Astrocyte (in vitro differentiated cells and primary cell): ENCODE measurements around the gene AKR1C4. TPM values are rescaled to one million over a fixed set of nuclear protein-coding genes. Genes with fewer than 3 reads are reported as not detected.

ENCODE experiments used
- DNase-seq: peaks from one replicate; pipeline ENCODE4 v3.0.0-alpha.2; 2010; ENCODE audit warnings: low read depth
- FAIRE-seq: peaks from 2 replicates; lab custom pipeline; 2011; peaks lifted over from hg19 to GRCh38; lab: Jason Lieb, UNC
- H2AFZ ChIP-seq: 2 replicates; pipeline ENCODE4 v1.6.0; 2012; ENCODE audit warnings: low read depth, low read length, inconsistent platforms
- H3K27ac ChIP-seq: 2 replicates; pipeline ENCODE4 v1.5.1; 2011; ENCODE audit warnings: low read depth, low read length, inconsistent platforms
- H3K27me3 ChIP-seq: 2 replicates; pipeline ENCODE4 v1.6.0; 2011; ENCODE audit warnings: low read length, inconsistent platforms; ENCODE audit not compliant: insufficient read depth
- H3K36me3 ChIP-seq: 2 replicates; pipeline ENCODE4 v1.5.1; 2011; ENCODE audit warnings: low read length, inconsistent platforms; ENCODE audit not compliant: insufficient read depth
- H3K4me1 ChIP-seq: 2 replicates; pipeline ENCODE4 v1.5.1; 2011; ENCODE audit warnings: low read length, inconsistent platforms; ENCODE audit not compliant: insufficient read depth
- H3K4me2 ChIP-seq: 2 replicates; pipeline ENCODE4 v1.6.0; 2012; ENCODE audit warnings: low read length, inconsistent platforms
- H3K4me3 ChIP-seq: 2 replicates; pipeline ENCODE4 v1.5.1; 2011; ENCODE audit warnings: low read depth, mild to moderate bottlenecking, low read length, inconsistent platforms; ENCODE audit not compliant: insufficient read depth
- H3K79me2 ChIP-seq: 2 replicates; pipeline ENCODE4 v1.6.0; 2012; ENCODE audit warnings: mild to moderate bottlenecking, low read length, inconsistent platforms; ENCODE audit not compliant: insufficient read depth
- H3K9ac ChIP-seq: 2 replicates; pipeline ENCODE4 v1.6.0; 2012; ENCODE audit warnings: mild to moderate bottlenecking, low read length, inconsistent platforms
- H3K9me3 ChIP-seq: 2 replicates; pipeline ENCODE4 v1.5.1; 2012; ENCODE audit warnings: low read depth, mild to moderate bottlenecking, low read length, inconsistent platforms; ENCODE audit not compliant: insufficient read depth
- H4K20me1 ChIP-seq: 2 replicates; pipeline ENCODE4 v1.6.0; 2012; ENCODE audit warnings: low read length, inconsistent platforms; ENCODE audit not compliant: insufficient read depth
- H3K27ac Mint-ChIP-seq: one replicate; pipeline ENCODE4 v1.8.0; 2021; ENCODE audit warnings: mild to moderate bottlenecking, mixed read lengths; ENCODE audit not compliant: unreplicated experiment
- H3K27me3 Mint-ChIP-seq: one replicate; pipeline ENCODE4 v1.8.0; 2021; ENCODE audit warnings: low read depth, mixed read lengths; ENCODE audit not compliant: unreplicated experiment
- H3K36me3 Mint-ChIP-seq: one replicate; pipeline ENCODE4 v1.8.0; 2021; ENCODE audit warnings: low read depth, mixed read lengths; ENCODE audit not compliant: unreplicated experiment
- H3K4me1 Mint-ChIP-seq: one replicate; pipeline ENCODE4 v1.8.0; 2021; ENCODE audit warnings: low read depth, mixed read lengths; ENCODE audit not compliant: unreplicated experiment
- H3K4me3 Mint-ChIP-seq: one replicate; pipeline ENCODE4 v1.8.0; 2021; ENCODE audit warnings: mild to moderate bottlenecking, moderate library complexity, mixed read lengths; ENCODE audit not compliant: unreplicated experiment
- H3K9me3 Mint-ChIP-seq: one replicate; pipeline ENCODE4 v1.8.0; 2021; ENCODE audit warnings: mild to moderate bottlenecking, mixed read lengths; ENCODE audit not compliant: unreplicated experiment
- EZH2 ChIP-seq: IDR thresholded peaks from 2 replicates; pipeline ENCODE4 v1.6.1; 2012; ENCODE audit warnings: mild to moderate bottlenecking, low read length, inconsistent platforms; ENCODE audit not compliant: insufficient read depth
- total RNA-seq: library from RNA; stranded (reverse); gene quantifications from 2 replicates; pipeline ENCODE4 v1.2.1, GENCODE V29; 2021
- TF ChIP-seq, protein P1 (sequence below): IDR thresholded peaks from 2 replicates; pipeline ENCODE4 v1.5.1; 2011; ENCODE audit warnings: low read depth, mild to moderate bottlenecking, inconsistent platforms, low read length, moderate library complexity; ENCODE audit not compliant: insufficient read depth

AKR1C4 gene
- total RNA-seq, 1 donor from 2014 or later: not detected

DNA sequence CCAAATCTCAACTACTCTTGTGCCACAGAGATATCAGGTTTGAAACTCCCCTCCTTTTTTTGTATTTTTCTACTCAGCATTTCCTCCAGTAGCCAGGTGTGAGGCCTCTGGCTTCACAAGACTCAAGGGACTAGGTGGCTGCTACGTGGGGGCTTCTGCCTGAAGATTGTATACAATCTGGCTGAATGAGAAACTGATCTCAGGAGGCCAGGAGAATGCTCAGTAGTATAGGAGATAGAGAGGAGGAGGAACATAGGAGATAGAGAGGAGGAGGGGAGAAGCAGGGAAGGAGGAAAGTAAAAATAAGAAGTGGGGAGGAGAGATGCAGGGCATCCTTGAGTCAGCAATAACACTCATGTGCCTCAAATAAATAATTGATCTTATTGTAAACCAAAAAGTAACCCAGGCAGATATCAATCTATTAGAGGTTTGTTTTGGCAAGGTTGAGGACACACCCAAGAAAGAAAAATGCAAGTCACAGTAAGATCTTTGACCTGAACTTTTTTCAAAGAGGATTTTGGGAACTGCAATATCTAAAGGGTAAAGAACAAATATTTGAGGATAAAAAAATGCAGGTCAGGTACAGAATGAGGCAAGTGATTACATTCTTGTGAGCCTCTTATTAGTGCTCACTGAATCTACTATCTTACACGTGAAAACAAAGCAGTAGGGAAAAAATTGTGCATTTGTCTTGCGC, 48.5 kb upstream of the AKR1C4 start:
- H3K9me3 ChIP-seq: no peaks in the 10 kb centered on the region
- TF ChIP-seq, protein P1, sequence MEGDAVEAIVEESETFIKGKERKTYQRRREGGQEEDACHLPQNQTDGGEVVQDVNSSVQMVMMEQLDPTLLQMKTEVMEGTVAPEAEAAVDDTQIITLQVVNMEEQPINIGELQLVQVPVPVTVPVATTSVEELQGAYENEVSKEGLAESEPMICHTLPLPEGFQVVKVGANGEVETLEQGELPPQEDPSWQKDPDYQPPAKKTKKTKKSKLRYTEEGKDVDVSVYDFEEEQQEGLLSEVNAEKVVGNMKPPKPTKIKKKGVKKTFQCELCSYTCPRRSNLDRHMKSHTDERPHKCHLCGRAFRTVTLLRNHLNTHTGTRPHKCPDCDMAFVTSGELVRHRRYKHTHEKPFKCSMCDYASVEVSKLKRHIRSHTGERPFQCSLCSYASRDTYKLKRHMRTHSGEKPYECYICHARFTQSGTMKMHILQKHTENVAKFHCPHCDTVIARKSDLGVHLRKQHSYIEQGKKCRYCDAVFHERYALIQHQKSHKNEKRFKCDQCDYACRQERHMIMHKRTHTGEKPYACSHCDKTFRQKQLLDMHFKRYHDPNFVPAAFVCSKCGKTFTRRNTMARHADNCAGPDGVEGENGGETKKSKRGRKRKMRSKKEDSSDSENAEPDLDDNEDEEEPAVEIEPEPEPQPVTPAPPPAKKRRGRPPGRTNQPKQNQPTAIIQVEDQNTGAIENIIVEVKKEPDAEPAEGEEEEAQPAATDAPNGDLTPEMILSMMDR: no peak
- no peak for TF ChIP-seq EZH2
- no peaks in the 10 kb centered on the region for H3K27me3 ChIP-seq
- H2AFZ ChIP-seq: no peak overlapping the region
- no peaks in the 10 kb centered on the region for H4K20me1 ChIP-seq
- H3K9ac ChIP-seq: no peak overlapping the region
- H3K27ac ChIP-seq: no peak overlapping the region
- no peaks in the 10 kb centered on the region for H3K4me1 ChIP-seq
- H3K4me3 ChIP-seq: no peak overlapping the region
- no peaks in the 10 kb centered on the region for H3K36me3 ChIP-seq
- H3K36me3 Mint-ChIP-seq: no peaks in the 10 kb centered on the region
- FAIRE-seq: no peak
- no peak overlapping the region for H3K4me2 ChIP-seq
- H3K27ac Mint-ChIP-seq: no peak overlapping the region
- no peaks in the 10 kb centered on the region for H3K4me1 Mint-ChIP-seq
- no peak overlapping the region for H3K4me3 Mint-ChIP-seq
- no peaks in the 10 kb centered on the region for H3K9me3 Mint-ChIP-seq
- H3K27me3 Mint-ChIP-seq: no peaks in the 10 kb centered on the region
- no peaks in the 10 kb centered on the region for H3K79me2 ChIP-seq
- no peak for DNase-seq

DNA sequence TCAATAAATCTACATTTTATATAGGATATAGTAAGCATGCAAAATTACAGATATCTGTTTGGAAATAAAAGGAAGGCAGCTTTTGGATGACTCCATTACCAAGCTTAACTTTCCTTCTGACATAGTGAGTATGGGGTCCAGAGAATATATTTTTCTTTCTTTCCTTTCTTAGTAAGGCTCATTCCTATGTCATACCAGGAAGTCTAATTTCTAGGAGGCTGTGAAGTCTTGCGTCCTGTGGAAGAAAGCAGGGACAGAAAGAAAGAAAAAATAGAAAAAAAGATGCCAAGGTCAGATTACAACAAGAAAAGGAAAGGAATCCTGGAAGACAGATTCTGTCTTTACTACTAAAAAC, 48.0 kb upstream of the AKR1C4 start:
- Mint-ChIP-seq H3K27me3 (no peaks in the 10 kb centered on the region), H3K4me3 (no peak overlapping the region), H3K36me3 (no peaks in the 10 kb centered on the region), H3K9me3 (no peaks in the 10 kb centered on the region), H3K4me1 (no peaks in the 10 kb centered on the region), H3K27ac (no peak overlapping the region)
- no peak overlapping the region for H3K4me2 ChIP-seq
- no peak overlapping the region for H3K9ac ChIP-seq
- H3K4me1 ChIP-seq: no peaks in the 10 kb centered on the region
- H3K4me3 ChIP-seq: no peak overlapping the region
- H3K9me3 ChIP-seq: no peaks in the 10 kb centered on the region
- H3K27me3 ChIP-seq: no peaks in the 10 kb centered on the region
- no peaks in the 10 kb centered on the region for H4K20me1 ChIP-seq
- H2AFZ ChIP-seq: no peak overlapping the region
- DNase-seq: no peak
- no peak overlapping the region for H3K27ac ChIP-seq
- H3K36me3 ChIP-seq: no peaks in the 10 kb centered on the region
- H3K79me2 ChIP-seq: no peaks in the 10 kb centered on the region
- TF ChIP-seq, protein P1: no peak
- TF ChIP-seq EZH2: no peak
- FAIRE-seq: no peak

DNA sequence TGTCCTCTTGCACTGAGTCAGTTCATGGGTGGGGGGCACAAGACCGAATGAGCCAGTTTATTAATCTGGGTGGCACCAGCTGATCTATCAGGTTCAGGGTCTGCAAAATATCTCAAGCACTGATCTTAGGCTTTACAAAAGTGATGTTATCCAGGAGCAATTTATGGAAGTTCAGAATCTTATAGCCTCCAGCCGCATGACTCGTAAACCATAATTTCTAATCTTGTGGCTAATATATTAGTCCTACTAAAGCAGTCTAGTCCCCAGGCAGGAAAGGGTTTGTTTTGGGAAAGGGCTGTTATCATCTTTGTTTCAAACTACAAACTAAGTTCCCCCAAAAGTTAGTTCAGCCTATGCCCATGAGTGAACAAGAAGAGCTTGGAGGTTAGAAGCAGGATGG, 45.6 kb upstream of the AKR1C4 start:
- Mint-ChIP-seq H3K27ac (no peak overlapping the region), H3K4me3 (no peak overlapping the region), H3K9me3 (no peaks in the 10 kb centered on the region)

More for the DNA sequence above, 45.6 kb upstream of the AKR1C4 start:
- Histone ChIP-seq H2AFZ (no peak overlapping the region), H3K4me1 (no peaks in the 10 kb centered on the region), H3K9me3 (peaks cover 2% of the 10 kb centered on the region), H3K27ac (no peak overlapping the region), H3K79me2 (no peaks in the 10 kb centered on the region), H3K4me3 (no peak overlapping the region), H3K36me3 (no peaks in the 10 kb centered on the region), H3K4me2 (no peak overlapping the region), H4K20me1 (no peaks in the 10 kb centered on the region), H3K9ac (no peak overlapping the region), H3K27me3 (no peaks in the 10 kb centered on the region)
- Mint-ChIP-seq H3K27me3 (no peaks in the 10 kb centered on the region), H3K4me1 (no peaks in the 10 kb centered on the region), H3K36me3 (no peaks in the 10 kb centered on the region)
- TF ChIP-seq, protein P1: no peak
- no peak for TF ChIP-seq EZH2
- no peak for DNase-seq
- no peak for FAIRE-seq
